ENCODE results near the gene ZCCHC10. TPM values are rescaled to one million over a fixed set of nuclear protein-coding genes. Genes with fewer than 3 reads are reported as not detected.
"Not testable (repeated sequence)": the region's sequence is repeated elsewhere in the genome, so short reads cannot be mapped to it uniquely, and the experiment has no call there.

ZCCHC10 gene
- total RNA-seq, 1 donor from 2014 or later: 20.1 TPM

- ATAC-seq: not testable (repeated sequence)
Measured at GRCh38 chr5:132972436-132972828, 53.9 kb downstream of the ZCCHC10 start.

- no peak for ATAC-seq
Measured at GRCh38 chr5:132971483-132972435, 54.6 kb downstream of the ZCCHC10 start.

GRCh38 chr5:132965120-132965519, 61.2 kb downstream of the ZCCHC10 start:
- no peak for ATAC-seq

- ATAC-seq: peak; percentile 95
Measured at GRCh38 chr5:132963171-132964104, 62.9 kb downstream of the ZCCHC10 start, which contains the start of gene AFF4. Gene AFF4, minus strand, starts transcription at chr5:132963634. Its CDS starts 26,445 bp downstream, at chr5:132937189.

- peak; percentile 8 for ATAC-seq
Measured at GRCh38 chr5:132962429-132963021, 63.8 kb downstream of the ZCCHC10 start.

GRCh38 chr5:132961887-132962286, 64.5 kb downstream of the ZCCHC10 start:
- ATAC-seq: no peak

- ATAC-seq: not testable (repeated sequence)
Measured at GRCh38 chr5:132961123-132961815, 65.1 kb downstream of the ZCCHC10 start.

- ATAC-seq: not testable (repeated sequence)
Measured at GRCh38 chr5:132956166-132956799, 70.1 kb downstream of the ZCCHC10 start.

GRCh38 chr5:132953710-132954109, 72.6 kb downstream of the ZCCHC10 start:
- ATAC-seq: no peak

- ATAC-seq: peak; percentile 56
Measured at GRCh38 chr5:132952829-132953228, 73.5 kb downstream of the ZCCHC10 start.

GRCh38 chr5:132951897-132952296, 74.5 kb downstream of the ZCCHC10 start:
- ATAC-seq: no peak

- no peak for ATAC-seq
Measured at GRCh38 chr5:132949136-132949535, 77.2 kb downstream of the ZCCHC10 start.

- ATAC-seq: no peak
Measured at GRCh38 chr5:132947671-132948070, 78.7 kb downstream of the ZCCHC10 start.

Other genes with a start within 250 kb of the ZCCHC10 start
- gene SEPTIN8, start 249.3 kb downstream of the ZCCHC10 start, total RNA-seq: 46.0 TPM
- gene SOWAHA, start 213.2 kb downstream of the ZCCHC10 start, total RNA-seq: 0.04 TPM
- 6.9 TPM for gene SHROOM1, start 195.9 kb downstream of the ZCCHC10 start, total RNA-seq
- 0.36 TPM for gene GDF9, start 160.1 kb downstream of the ZCCHC10 start, total RNA-seq
- gene UQCRQ, start 159.9 kb downstream of the ZCCHC10 start, total RNA-seq: 509 TPM
- 0.68 TPM for gene LEAP2, start 152.9 kb downstream of the ZCCHC10 start, total RNA-seq
- gene AFF4, start 62.9 kb downstream of the ZCCHC10 start, total RNA-seq: 74.3 TPM
- gene HSPA4, start 25.5 kb upstream of the ZCCHC10 start, total RNA-seq: 107 TPM

Measured in esophagus mucosa (tissue), 1 donor.